ENCODE results near the gene KRTAP2-4. TPM values are rescaled to one million over a fixed set of nuclear protein-coding genes. Genes with fewer than 3 reads are reported as not detected.
"Not testable (repeated sequence)": the region's sequence is repeated elsewhere in the genome, so short reads cannot be mapped to it uniquely, and the experiment has no call there.

KRTAP2-4 gene
- total RNA-seq, 1 donor from 2014 or later = not detected

- DNase-seq (ENCODE audit: low spot score) = no peak
These were observed 27.8 kb downstream of the KRTAP2-4 start for GRCh38 chr17:41037853-41038350.

DNA sequence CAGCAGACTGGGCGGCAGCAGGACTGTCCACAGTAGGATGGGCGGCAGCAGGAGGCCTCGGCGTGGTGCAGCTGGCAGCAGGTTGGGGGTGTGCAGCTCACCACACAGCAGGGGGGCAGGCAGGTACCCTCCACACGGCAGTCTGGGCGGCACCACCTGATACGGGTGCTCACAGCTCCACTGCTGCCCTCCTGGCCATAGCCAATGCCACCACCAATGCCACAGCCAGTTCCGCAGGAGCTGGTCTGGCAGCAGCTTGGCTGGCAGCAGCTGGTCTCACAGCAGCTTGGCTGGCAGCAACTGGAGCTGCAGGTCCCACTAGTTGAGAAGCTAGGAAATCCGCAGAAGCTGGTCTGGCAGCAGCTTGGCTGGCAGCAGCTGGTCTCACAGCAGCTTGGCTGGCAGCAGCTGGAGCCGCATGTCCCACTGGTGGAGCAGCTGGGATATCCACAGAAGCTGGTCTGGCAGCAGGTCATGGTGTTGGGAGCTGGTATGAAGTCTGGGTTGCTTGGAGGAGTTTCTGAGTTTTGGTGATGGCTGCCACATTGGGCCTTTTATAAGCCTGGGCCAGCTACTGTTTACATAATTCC, 31.2 kb downstream of the KRTAP2-4 start, which contains the start of gene KRTAP1-3:
TSS of gene KRTAP1-3 (minus strand) at position 529 of the 590 bp plus-strand sequence. CDS start at position 476, 53 bp downstream.
- DNase-seq (ENCODE audit: low spot score) = not testable (repeated sequence)

DNA sequence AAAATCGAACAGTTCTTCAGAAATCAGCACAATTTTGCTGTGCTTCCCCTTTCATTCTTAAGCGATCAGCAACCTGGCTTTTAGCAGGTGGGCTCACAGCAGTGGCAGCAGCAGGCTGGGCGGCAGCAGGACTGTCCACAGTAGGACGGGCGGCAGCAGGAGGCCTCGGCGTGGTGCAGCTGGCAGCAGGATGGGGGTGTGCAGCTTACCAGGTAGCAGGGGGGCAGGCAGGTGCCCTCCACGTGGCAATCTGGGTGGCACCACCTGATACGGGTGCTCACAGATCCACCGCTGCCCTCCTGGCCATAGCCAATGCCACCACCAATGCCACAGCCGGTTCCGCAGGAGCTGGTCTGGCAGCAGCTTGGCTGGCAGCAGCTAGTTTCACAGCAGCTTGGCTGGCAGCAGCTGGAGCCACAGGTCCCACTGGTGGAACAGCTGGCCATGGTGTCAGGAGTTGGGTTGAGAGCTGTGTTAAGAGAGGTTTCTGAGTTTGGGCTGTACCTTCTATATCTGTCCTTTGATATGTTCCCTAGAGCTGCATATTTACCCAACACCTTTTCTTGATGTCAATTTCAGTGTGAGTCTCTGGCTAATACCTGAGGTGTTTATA, 35.9 kb downstream of the KRTAP2-4 start, which contains the start of gene KRTAP1-4:
TSS of gene KRTAP1-4 (minus strand) at position 563 of the 613 bp plus-strand sequence. CDS start at position 446, 117 bp downstream.
- no peak for DNase-seq (ENCODE audit: low spot score)

GRCh38 chr17:41026715-41027471, 38.8 kb downstream of the KRTAP2-4 start, which contains the start of gene KRTAP1-5:
TSS of gene KRTAP1-5 (minus strand) at chr17:41027208. CDS start at chr17:41027155, 53 bp downstream.
- no peak for DNase-seq (ENCODE audit: low spot score)

DNA sequence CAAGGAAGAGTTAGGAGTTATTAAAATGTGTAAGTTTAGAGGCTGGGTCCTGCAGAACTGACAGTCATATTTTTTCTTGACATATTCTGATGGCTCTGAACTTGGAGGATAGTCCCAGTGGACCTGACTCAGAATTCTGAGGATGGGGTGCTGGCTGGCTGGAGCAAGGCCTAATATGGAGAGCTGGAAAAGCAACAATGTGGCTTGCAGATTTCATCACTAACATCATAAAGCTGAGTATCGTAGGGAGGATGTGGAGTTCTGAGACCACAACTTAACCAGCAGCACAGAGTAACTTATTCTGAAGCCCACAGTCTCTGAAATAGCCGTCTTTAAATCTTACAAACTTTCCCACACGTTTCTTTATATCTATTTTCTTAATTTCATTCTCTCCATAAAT, 41.0 kb downstream of the KRTAP2-4 start:
- DNase-seq (ENCODE audit: low spot score) = no peak

DNA sequence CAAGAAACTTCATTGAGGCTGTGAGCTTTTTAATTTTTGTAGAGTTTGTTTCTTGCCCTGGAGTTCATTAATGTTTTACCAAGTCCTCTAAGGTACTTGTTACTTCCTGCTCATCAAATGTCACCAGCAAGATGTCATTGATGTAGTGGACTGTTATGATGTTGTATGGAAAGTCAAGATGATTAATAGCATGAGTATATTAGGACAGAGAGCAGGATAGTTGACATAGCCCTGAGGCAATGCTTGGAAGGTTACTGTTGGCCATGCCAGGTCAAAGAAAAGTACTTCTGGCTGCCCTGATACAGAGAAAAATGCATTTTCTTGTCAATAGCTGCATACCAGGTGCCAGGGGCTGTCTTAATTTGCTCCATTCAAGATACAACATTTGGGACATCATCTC, 45.3 kb downstream of the KRTAP2-4 start:
- DNase-seq (ENCODE audit: low spot score) = no peak

- no peak for DNase-seq (ENCODE audit: low spot score)
These were observed 46.3 kb downstream of the KRTAP2-4 start for GRCh38 chr17:41019415-41019814.

- no peak for DNase-seq (ENCODE audit: low spot score)
These were observed 47.1 kb downstream of the KRTAP2-4 start for GRCh38 chr17:41018541-41018940.

- DNase-seq (ENCODE audit: low spot score) = no peak
These were observed 49.0 kb downstream of the KRTAP2-4 start for GRCh38 chr17:41016578-41017215.

DNA sequence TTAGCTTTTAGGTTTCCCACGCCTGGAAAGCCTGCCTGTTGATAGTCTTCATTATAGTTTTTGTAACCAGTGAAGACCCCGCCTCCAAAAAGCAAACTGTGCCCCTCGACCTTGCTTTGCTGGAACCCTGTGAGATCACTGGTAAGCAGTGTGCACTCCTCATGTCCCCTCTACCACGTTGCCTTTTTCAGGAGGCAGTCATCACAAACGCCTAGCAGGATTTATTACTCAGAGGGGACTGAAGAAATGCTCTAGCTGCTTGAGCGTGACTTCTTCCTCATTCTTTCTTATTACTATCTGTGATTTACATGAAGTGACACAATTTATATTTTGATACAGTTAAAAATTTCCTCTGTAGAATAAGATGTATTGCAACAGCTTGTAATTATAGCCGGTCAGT, 50.2 kb downstream of the KRTAP2-4 start:
- no peak for DNase-seq (ENCODE audit: low spot score)

Other genes with a start within 250 kb of the KRTAP2-4 start
- 38.6 TPM for gene KRT10, start 243.3 kb downstream of the KRTAP2-4 start, total RNA-seq
- gene KRT12, start 198.7 kb downstream of the KRTAP2-4 start, total RNA-seq = not detected
- 1.2 TPM for gene KRT20, start 180.6 kb downstream of the KRTAP2-4 start, total RNA-seq
- 0.80 TPM for gene KRT23, start 128.2 kb downstream of the KRTAP2-4 start, total RNA-seq
- not detected for gene KRT39, start 98.9 kb downstream of the KRTAP2-4 start, total RNA-seq
- not detected for gene KRT40, start 81.6 kb downstream of the KRTAP2-4 start, total RNA-seq
- not detected for gene KRTAP3-3, start 71.7 kb downstream of the KRTAP2-4 start, total RNA-seq
- not detected for gene KRTAP3-2, start 66.0 kb downstream of the KRTAP2-4 start, total RNA-seq
- not detected for gene KRTAP3-1, start 56.8 kb downstream of the KRTAP2-4 start, total RNA-seq
- not detected for gene KRTAP1-5, start 38.7 kb downstream of the KRTAP2-4 start, total RNA-seq
- gene KRTAP1-4, start 35.7 kb downstream of the KRTAP2-4 start, total RNA-seq = not detected
- not detected for gene KRTAP1-3, start 31.0 kb downstream of the KRTAP2-4 start, total RNA-seq
- not detected for gene KRTAP1-1, start 24.4 kb downstream of the KRTAP2-4 start, total RNA-seq
- not detected for gene KRTAP2-1, start 18.6 kb downstream of the KRTAP2-4 start, total RNA-seq
- not detected for gene KRTAP2-2, start 10.6 kb downstream of the KRTAP2-4 start, total RNA-seq
- not detected for gene KRTAP2-3, start 5.8 kb downstream of the KRTAP2-4 start, total RNA-seq
- gene KRTAP4-7, start 18.3 kb upstream of the KRTAP2-4 start, total RNA-seq = not detected
- not detected for gene KRTAP4-8, start 32.3 kb upstream of the KRTAP2-4 start, total RNA-seq
- not detected for gene KRTAP4-16, start 36.3 kb upstream of the KRTAP2-4 start, total RNA-seq
- not detected for gene KRTAP4-9, start 39.5 kb upstream of the KRTAP2-4 start, total RNA-seq
- gene KRTAP4-11, start 52.5 kb upstream of the KRTAP2-4 start, total RNA-seq = not detected
- gene KRTAP4-12, start 58.3 kb upstream of the KRTAP2-4 start, total RNA-seq = not detected
- not detected for gene KRTAP4-6, start 74.7 kb upstream of the KRTAP2-4 start, total RNA-seq
- not detected for gene KRTAP4-5, start 83.9 kb upstream of the KRTAP2-4 start, total RNA-seq
- not detected for gene KRTAP4-4, start 94.9 kb upstream of the KRTAP2-4 start, total RNA-seq
- not detected for gene KRTAP4-3, start 102.3 kb upstream of the KRTAP2-4 start, total RNA-seq
- gene KRTAP4-2, start 112.3 kb upstream of the KRTAP2-4 start, total RNA-seq = not detected
- not detected for gene KRTAP4-1, start 119.0 kb upstream of the KRTAP2-4 start, total RNA-seq
- gene KRTAP9-1, start 124.0 kb upstream of the KRTAP2-4 start, total RNA-seq = not detected
- gene KRTAP9-2, start 160.8 kb upstream of the KRTAP2-4 start, total RNA-seq = not detected
- not detected for gene KRTAP9-3, start 166.6 kb upstream of the KRTAP2-4 start, total RNA-seq
- not detected for gene KRTAP9-8, start 172.1 kb upstream of the KRTAP2-4 start, total RNA-seq
- not detected for gene KRTAP9-4, start 183.8 kb upstream of the KRTAP2-4 start, total RNA-seq
- not detected for gene KRTAP9-9, start 189.5 kb upstream of the KRTAP2-4 start, total RNA-seq
- not detected for gene KRTAP9-6, start 199.5 kb upstream of the KRTAP2-4 start, total RNA-seq
- not detected for gene KRTAP9-7, start 209.8 kb upstream of the KRTAP2-4 start, total RNA-seq
- gene KRTAP29-1, start 237.0 kb upstream of the KRTAP2-4 start, total RNA-seq = not detected
- gene KRTAP16-1, start 243.4 kb upstream of the KRTAP2-4 start, total RNA-seq = not detected
- gene KRTAP17-1, start 249.8 kb upstream of the KRTAP2-4 start, total RNA-seq = not detected

All from mesenteric fat pad (tissue), 1 donor.